T-helper 17 cell (primary cell): ENCODE measurements around the gene TXNL4B. TPM values are rescaled to one million over a fixed set of nuclear protein-coding genes. Genes with fewer than 3 reads are reported as not detected.

ENCODE experiments used
- ATAC-seq: fragments of 150-1000 bp; cut with Tn5 transposase; 2 replicates; pipeline ENCODE4 v1.10.0; 2021; ENCODE audit warnings: mild to moderate bottlenecking, moderate library complexity
- DNase-seq, 3 donors: peaks; one replicate each; pipeline versions ENCODE4 v3.0.0 to v3.0.0-alpha.2; 2020 to 2021
- H3K9me3 ChIP-seq: one replicate; pipeline ENCODE4 v1.7.0; 2013; ENCODE audit warnings: low read length, mild to moderate bottlenecking; ENCODE audit not compliant: control insufficient read depth, poor library complexity, severe bottlenecking
- H3K27ac Mint-ChIP-seq: one replicate; pipeline ENCODE4 v1.8.0; 2022; ENCODE audit warnings: mild to moderate bottlenecking, moderate library complexity, mixed read lengths
- H3K27me3 Mint-ChIP-seq: one replicate; pipeline ENCODE4 v1.8.0; 2022; ENCODE audit warnings: mixed read lengths
- H3K36me3 Mint-ChIP-seq: one replicate; pipeline ENCODE4 v1.8.0; 2022; ENCODE audit warnings: low read depth, mixed read lengths
- H3K4me1 Mint-ChIP-seq: one replicate; pipeline ENCODE4 v1.8.0; 2022; ENCODE audit warnings: mild to moderate bottlenecking, mixed read lengths
- H3K4me3 Mint-ChIP-seq: one replicate; pipeline ENCODE4 v1.8.0; 2022; ENCODE audit warnings: mild to moderate bottlenecking, moderate library complexity, mixed read lengths
- total RNA-seq, 4 donors: library from RNA in 2 of 4; stranded (reverse) in 2 of 4; gene quantifications; one replicate each; pipeline ENCODE4 v1.2.3 and lab custom pipeline; 2022 to 2026

Gene TXNL4B
- total RNA-seq, 2 donors from 2014 or later = 11.3 to 14.0 TPM

- no peak overlapping the region for H3K4me3 Mint-ChIP-seq
- DNase-seq = no peak
- no peaks in the 10 kb centered on the region for H3K9me3 ChIP-seq
- H3K36me3 Mint-ChIP-seq = peaks cover 13% of the 10 kb centered on the region
- no peak for ATAC-seq
- H3K27me3 Mint-ChIP-seq = no peaks in the 10 kb centered on the region
- H3K27ac Mint-ChIP-seq = no peak overlapping the region
- H3K4me1 Mint-ChIP-seq = no peaks in the 10 kb centered on the region
These were observed 15.9 kb upstream of the TXNL4B start for GRCh38 chr16:72109300-72109699.

GRCh38 chr16:72108353-72109102 lies 15.1 kb upstream of the TXNL4B start:
- H3K9me3 ChIP-seq = no peaks in the 10 kb centered on the region
- DNase-seq = no peak
- H3K4me1 Mint-ChIP-seq = no peaks in the 10 kb centered on the region
- ATAC-seq = no peak
- no peaks in the 10 kb centered on the region for H3K27me3 Mint-ChIP-seq
- H3K27ac Mint-ChIP-seq = no peak overlapping the region
- no peak overlapping the region for H3K4me3 Mint-ChIP-seq
- H3K36me3 Mint-ChIP-seq = peaks cover 18% of the 10 kb centered on the region

- Mint-ChIP-seq H3K36me3 (peaks cover 23% of the 10 kb centered on the region), H3K4me1 (no peaks in the 10 kb centered on the region)
- no peak for ATAC-seq
These were observed 14.0 kb upstream of the TXNL4B start for GRCh38 chr16:72107371-72107770.

DNA sequence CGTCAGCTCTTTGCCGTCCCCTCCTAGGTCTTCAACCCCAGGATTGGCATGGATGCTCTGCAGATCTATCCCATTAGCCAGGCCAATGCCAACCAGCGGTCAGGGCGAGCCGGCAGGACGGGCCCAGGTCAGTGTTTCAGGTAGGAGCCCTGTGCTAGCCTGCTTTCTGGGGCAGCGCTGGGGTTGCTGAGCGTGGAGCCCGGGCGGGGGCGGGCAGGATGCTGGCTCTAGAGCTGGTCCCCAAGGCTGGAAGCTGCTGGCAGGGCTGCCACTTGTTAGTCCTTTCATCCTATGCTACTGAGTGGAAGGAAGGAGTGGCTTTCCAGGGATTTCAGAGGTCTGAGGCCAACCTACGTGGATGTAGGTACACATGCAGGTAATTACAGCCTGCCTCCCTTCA lies 12.6 kb upstream of the TXNL4B start:
- Mint-ChIP-seq H3K27me3 (no peaks in the 10 kb centered on the region), H3K4me1 (no peaks in the 10 kb centered on the region), H3K4me3 (no peak overlapping the region), H3K36me3 (peaks cover 26% of the 10 kb centered on the region), H3K27ac (no peak overlapping the region)
- H3K9me3 ChIP-seq = no peaks in the 10 kb centered on the region
- ATAC-seq (no peak), DNase-seq (no peak)

More at GRCh38 chr16:72107371-72107770, 14.0 kb upstream of the TXNL4B start:
- no peak overlapping the region for H3K4me3 Mint-ChIP-seq
- no peaks in the 10 kb centered on the region for H3K27me3 Mint-ChIP-seq
- no peak for DNase-seq
- H3K27ac Mint-ChIP-seq = no peak overlapping the region
- no peaks in the 10 kb centered on the region for H3K9me3 ChIP-seq

GRCh38 chr16:72104905-72105304 lies 11.5 kb upstream of the TXNL4B start:
- H3K9me3 ChIP-seq = no peaks in the 10 kb centered on the region
- no peak for DNase-seq
- peaks cover 22% of the 10 kb centered on the region for H3K36me3 Mint-ChIP-seq
- no peaks in the 10 kb centered on the region for H3K27me3 Mint-ChIP-seq
- H3K4me3 Mint-ChIP-seq = no peak overlapping the region
- no peak for ATAC-seq
- H3K4me1 Mint-ChIP-seq = no peaks in the 10 kb centered on the region
- H3K27ac Mint-ChIP-seq = peak overlapping the region; percentile 24

- Mint-ChIP-seq H3K36me3 (peaks cover 28% of the 10 kb centered on the region), H3K4me3 (no peak overlapping the region), H3K27ac (no peak overlapping the region), H3K4me1 (peaks cover 11% of the 10 kb centered on the region), H3K27me3 (no peaks in the 10 kb centered on the region)
- no peak for DNase-seq
- no peak for ATAC-seq
- no peaks in the 10 kb centered on the region for H3K9me3 ChIP-seq
These were observed 7.8 kb upstream of the TXNL4B start for GRCh38 chr16:72101195-72101594.

DNA sequence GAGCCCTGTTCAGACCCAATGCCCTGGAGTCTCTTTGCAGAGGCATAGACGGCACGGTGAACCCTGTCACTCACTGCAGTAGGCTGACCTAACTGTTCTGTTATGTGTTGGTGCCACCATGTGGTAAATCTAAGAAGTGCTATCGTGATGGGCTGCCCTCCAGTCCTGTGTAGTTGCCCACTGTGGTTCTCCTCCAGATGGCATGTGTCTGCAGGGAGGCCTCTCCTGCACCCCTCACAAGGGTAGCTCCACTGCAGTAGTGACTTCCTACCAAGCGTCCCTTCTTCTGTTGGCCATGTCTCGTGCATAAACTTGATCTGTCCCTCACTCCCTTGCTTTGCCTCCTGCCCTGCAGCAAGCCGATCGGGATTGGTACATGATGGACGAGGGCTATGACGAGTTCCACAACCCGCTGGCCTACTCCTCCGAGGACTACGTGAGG lies 6.0 kb upstream of the TXNL4B start:
- Mint-ChIP-seq H3K4me1 (peaks cover 24% of the 10 kb centered on the region), H3K27me3 (no peaks in the 10 kb centered on the region), H3K36me3 (peaks cover 25% of the 10 kb centered on the region), H3K4me3 (no peak overlapping the region), H3K27ac (peak overlapping the region; percentile 29)
- no peaks in the 10 kb centered on the region for H3K9me3 ChIP-seq
- peak in 1 of 3 donors; percentile 15 for DNase-seq
- ATAC-seq = peak; percentile 84

DNA sequence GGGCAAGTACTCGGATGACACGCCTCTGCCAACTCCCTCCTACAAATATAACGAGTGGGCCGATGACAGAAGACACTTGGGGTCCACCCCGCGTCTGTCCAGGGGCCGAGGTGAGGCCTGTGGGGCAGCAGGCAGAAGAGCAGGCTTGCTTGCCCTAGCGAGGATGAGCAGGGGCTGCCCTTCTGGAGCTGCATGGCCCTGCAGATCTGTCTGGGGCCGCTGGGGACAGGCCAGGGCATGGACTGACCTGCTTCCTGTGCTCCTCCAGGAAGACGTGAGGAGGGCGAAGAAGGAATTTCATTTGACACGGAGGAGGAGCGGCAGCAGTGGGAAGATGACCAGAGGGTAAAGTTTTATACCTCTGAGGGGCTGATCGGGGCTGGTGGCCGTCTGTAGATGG lies 5.5 kb upstream of the TXNL4B start:
- Mint-ChIP-seq H3K36me3 (peaks cover 21% of the 10 kb centered on the region), H3K27ac (peak overlapping the region; percentile 29), H3K27me3 (no peaks in the 10 kb centered on the region), H3K4me3 (no peak overlapping the region), H3K4me1 (peaks cover 28% of the 10 kb centered on the region)
- ATAC-seq (no peak), DNase-seq (no peak)
- H3K9me3 ChIP-seq = no peaks in the 10 kb centered on the region

GRCh38 chr16:72094266-72094610 lies 818 bp upstream of the TXNL4B start:
- ATAC-seq = no peak
- no peak for DNase-seq
- H3K36me3 Mint-ChIP-seq = peaks cover 12% of the 10 kb centered on the region
- H3K27ac Mint-ChIP-seq = peak overlapping the region; percentile 99
- no peaks in the 10 kb centered on the region for H3K9me3 ChIP-seq
- no peaks in the 10 kb centered on the region for H3K27me3 Mint-ChIP-seq
- peak overlapping the region; percentile 98 for H3K4me3 Mint-ChIP-seq
- peaks cover 49% of the 10 kb centered on the region for H3K4me1 Mint-ChIP-seq

- H3K4me3 Mint-ChIP-seq = peak overlapping the region; percentile 98
- DNase-seq (no peak), ATAC-seq (peak; percentile 31)
- peaks cover 12% of the 10 kb centered on the region for H3K36me3 Mint-ChIP-seq
- H3K27me3 Mint-ChIP-seq = no peaks in the 10 kb centered on the region
- no peaks in the 10 kb centered on the region for H3K9me3 ChIP-seq
- peak overlapping the region; percentile 99 for H3K27ac Mint-ChIP-seq
- H3K4me1 Mint-ChIP-seq = peaks cover 55% of the 10 kb centered on the region
These were observed 480 bp downstream of the TXNL4B start for GRCh38 chr16:72092832-72093447.

- H3K4me3 Mint-ChIP-seq = no peak overlapping the region
- H3K9me3 ChIP-seq = no peaks in the 10 kb centered on the region
- H3K27ac Mint-ChIP-seq = peak overlapping the region; percentile 86
- DNase-seq (no peak), ATAC-seq (no peak)
- H3K4me1 Mint-ChIP-seq = peaks cover 44% of the 10 kb centered on the region
- peaks cover 2% of the 10 kb centered on the region for H3K36me3 Mint-ChIP-seq
- H3K27me3 Mint-ChIP-seq = no peaks in the 10 kb centered on the region
These were observed 2.2 kb downstream of the TXNL4B start for GRCh38 chr16:72091217-72091616.

GRCh38 chr16:72085002-72085401 lies 8.4 kb downstream of the TXNL4B start:
- no peak overlapping the region for H3K4me3 Mint-ChIP-seq
- no peak for DNase-seq
- peaks cover 6% of the 10 kb centered on the region for H3K4me1 Mint-ChIP-seq
- no peaks in the 10 kb centered on the region for H3K27me3 Mint-ChIP-seq
- peaks cover 4% of the 10 kb centered on the region for H3K36me3 Mint-ChIP-seq
- no peaks in the 10 kb centered on the region for H3K9me3 ChIP-seq
- ATAC-seq = no peak
- H3K27ac Mint-ChIP-seq = no peak overlapping the region

GRCh38 chr16:72084445-72084844 lies 9.0 kb downstream of the TXNL4B start:
- H3K4me1 Mint-ChIP-seq = peaks cover 6% of the 10 kb centered on the region
- H3K4me3 Mint-ChIP-seq = no peak overlapping the region
- ATAC-seq = no peak
- H3K27me3 Mint-ChIP-seq = no peaks in the 10 kb centered on the region
- H3K36me3 Mint-ChIP-seq = peaks cover 4% of the 10 kb centered on the region
- no peak for DNase-seq
- H3K9me3 ChIP-seq = no peaks in the 10 kb centered on the region
- no peak overlapping the region for H3K27ac Mint-ChIP-seq
